Retinal pigment epithelial cell (primary cell): ENCODE measurements around the gene KIFC3.
"Not testable (repeated sequence)": the region's sequence is repeated elsewhere in the genome, so short reads cannot be mapped to it uniquely, and the experiment has no call there.

Experiments used
- DNase-seq: peaks from one replicate; pipeline ENCODE4 v3.0.0-alpha.2; 2010; ENCODE audit warnings: low read depth
- H3K4me3 ChIP-seq: 2 replicates; pipeline ENCODE4 v1.5.1; 2011; ENCODE audit warnings: mild to moderate bottlenecking, low read length, control low read depth, moderate library complexity
- TF ChIP-seq, protein P1 (sequence below): conservative IDR thresholded peaks from 2 replicates; pipeline ENCODE4 v1.5.1; 2011; ENCODE audit warnings: low read depth, low read length, control low read depth, inconsistent platforms

KIFC3 gene

DNA sequence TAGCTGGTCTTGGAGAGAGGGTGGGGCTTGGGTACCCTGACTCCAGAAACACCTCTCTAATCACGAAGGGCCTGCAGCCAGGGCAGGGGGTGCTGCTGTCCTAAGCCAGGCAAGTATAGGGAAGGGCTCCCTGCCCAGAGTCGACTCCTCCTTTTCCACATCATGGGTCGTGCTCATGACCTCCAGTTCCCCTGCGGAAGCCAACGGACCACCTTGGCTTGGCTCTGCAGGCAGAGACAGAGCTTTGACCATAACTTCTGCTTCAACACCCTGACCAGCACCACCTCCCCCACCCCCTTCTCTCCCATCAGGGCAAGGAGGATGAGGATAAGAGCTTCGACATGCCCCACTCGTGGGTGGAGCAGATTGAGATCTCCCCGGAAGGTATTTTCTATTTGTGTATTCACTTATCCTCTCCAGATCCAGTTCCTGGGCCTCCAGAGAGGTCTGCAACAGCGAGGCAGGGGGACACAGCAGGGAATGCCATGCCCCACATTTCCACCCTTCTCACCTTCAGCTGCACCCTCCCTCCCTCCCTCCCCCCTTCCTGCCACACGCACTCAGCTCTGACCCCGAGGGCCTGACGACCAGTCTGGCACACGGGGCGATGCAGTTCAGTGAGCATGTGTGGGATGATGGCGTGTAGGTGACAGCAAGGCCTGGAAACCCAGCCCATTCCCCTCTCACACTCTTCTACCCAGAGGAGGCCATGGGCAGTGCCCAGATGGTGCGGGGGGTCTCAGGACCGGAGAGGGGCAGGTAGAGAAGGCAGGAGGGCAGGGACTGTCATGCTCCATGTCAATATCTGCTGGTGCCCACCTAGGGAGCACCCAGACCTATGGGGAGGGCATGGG lies 80.7 kb downstream of the KIFC3 start:
- no peak overlapping the region for H3K4me3 ChIP-seq
- no peak for DNase-seq
- TF ChIP-seq, protein P1, sequence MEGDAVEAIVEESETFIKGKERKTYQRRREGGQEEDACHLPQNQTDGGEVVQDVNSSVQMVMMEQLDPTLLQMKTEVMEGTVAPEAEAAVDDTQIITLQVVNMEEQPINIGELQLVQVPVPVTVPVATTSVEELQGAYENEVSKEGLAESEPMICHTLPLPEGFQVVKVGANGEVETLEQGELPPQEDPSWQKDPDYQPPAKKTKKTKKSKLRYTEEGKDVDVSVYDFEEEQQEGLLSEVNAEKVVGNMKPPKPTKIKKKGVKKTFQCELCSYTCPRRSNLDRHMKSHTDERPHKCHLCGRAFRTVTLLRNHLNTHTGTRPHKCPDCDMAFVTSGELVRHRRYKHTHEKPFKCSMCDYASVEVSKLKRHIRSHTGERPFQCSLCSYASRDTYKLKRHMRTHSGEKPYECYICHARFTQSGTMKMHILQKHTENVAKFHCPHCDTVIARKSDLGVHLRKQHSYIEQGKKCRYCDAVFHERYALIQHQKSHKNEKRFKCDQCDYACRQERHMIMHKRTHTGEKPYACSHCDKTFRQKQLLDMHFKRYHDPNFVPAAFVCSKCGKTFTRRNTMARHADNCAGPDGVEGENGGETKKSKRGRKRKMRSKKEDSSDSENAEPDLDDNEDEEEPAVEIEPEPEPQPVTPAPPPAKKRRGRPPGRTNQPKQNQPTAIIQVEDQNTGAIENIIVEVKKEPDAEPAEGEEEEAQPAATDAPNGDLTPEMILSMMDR, result no peak

DNA sequence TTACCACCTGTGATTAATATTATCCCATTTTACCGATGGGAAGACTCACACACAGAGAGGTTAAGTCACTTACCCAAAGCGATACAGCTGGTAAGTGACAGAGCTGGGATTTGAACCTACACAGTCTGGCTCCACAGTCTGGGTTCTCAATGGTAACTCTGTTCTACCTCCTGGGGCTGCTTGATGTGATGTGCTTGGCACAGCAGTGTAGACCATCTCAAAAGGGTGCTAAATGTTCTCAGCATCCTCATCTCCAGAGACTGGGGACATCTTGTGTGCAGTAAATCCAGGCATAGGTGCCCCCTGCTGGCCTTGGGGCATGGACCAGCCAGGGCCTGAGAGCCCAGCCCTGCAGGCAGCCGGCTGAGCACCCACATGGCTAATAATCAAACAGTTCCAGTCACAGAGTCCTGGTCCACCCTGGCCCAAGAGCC lies 82.1 kb downstream of the KIFC3 start:
- H3K4me3 ChIP-seq, result no peak overlapping the region
- DNase-seq, result no peak
- TF ChIP-seq, protein P1, result peak; percentile 81

DNA sequence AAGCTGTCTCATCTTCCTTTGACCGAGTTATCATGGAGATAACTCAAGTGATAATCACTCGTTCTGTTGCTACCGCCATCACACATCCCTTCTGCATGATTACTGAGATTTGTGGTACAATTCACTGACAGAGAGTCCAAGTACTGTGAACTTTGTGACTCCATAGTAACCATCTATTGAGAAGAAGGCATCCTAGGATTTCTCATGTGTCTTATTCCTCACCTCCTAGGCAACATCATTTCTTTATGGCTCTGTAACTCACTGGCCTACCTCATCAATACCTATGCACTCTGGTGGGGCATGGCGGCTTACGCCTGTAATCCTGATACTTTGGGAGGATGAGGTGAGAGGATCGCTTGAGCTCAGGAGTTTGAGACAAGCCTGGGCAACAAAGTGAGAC lies 88.2 kb downstream of the KIFC3 start:
- no peak overlapping the region for H3K4me3 ChIP-seq
- no peak for DNase-seq
- TF ChIP-seq, protein P1, result no peak

DNA sequence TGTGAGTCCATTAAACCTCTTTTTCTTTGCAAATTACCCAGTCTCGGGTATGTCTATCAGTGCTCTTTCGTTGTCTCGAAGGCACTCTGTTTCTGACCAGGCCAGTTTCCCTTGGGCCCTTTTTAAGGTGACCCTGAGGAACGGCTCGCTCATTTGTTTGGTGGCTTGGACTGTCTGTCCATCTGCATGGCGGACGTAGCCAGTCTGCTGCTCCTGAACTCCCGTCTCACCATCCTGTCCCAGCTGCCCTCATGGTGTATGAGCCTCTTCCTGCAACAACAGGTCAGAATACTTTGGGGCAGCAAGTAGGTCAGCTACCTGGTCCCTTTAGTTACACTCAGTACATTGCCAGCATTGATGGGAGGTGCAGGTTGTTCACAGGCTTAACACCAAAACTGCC lies 88.7 kb downstream of the KIFC3 start:
- no peak overlapping the region for H3K4me3 ChIP-seq
- TF ChIP-seq, protein P1, result no peak
- DNase-seq, result no peak

DNA sequence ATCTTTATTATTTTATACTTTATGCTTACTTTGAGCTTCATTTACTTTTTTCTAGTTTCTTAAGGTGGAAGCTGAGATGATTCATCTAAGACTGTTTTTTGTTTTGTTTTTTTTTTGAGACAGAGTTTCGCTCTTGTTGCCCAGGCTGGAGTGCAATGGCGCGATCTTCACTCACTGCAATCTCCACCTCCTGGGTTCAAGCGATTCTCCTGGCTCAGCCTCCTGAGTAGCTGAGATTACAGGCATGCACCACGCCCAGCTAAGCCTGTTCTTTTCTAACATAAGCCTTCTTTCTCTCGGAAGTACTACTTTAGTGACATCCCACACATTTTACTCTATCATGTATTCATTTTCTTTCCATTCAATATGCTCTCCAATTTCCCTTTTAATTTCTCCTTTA lies 89.7 kb downstream of the KIFC3 start:
- not testable (repeated sequence) for H3K4me3 ChIP-seq, DNase-seq

DNA sequence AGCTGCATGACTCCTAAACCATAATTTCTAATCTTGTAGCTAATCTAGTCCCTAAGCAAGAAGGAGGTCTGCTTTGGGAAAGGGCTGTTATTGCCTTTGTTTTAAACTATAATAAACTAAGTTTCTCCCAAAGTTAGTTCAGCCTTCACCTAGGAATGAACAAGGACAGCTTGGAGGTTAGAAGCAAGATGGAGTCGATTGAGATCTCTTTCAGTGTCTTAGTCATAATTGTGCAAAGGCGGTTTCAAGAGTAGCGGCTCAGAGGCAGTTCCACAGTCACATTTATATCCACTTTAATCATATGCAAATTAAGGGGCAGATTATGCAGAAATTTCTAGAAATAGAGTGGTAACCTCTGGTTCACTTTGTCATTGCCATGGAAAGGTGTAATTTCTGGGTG lies 90.3 kb downstream of the KIFC3 start:
- DNase-seq, result no peak
- H3K4me3 ChIP-seq, result no peak overlapping the region
- TF ChIP-seq, protein P1, result no peak

DNA sequence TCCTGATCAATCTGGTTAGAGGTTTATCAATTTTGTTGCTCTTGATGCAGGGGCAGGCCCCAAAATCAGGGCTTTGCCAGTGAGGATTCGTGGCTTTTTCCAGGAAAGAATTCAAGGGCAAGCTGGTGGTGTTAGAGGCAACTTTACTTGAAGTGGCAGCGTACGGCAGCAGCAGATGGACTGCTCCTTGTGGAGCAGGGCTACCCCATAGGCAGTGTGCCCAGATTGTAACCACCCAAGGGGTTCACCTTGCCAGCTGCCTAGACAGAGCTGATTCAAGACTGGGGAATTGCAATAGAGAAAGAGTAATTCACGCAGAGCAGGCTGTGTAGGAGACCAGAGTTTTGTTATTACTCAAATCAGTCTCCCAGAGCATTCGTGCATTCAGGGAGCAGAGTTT lies 90.9 kb downstream of the KIFC3 start:
- no peak for DNase-seq
- TF ChIP-seq, protein P1, result no peak
- no peak overlapping the region for H3K4me3 ChIP-seq

DNA sequence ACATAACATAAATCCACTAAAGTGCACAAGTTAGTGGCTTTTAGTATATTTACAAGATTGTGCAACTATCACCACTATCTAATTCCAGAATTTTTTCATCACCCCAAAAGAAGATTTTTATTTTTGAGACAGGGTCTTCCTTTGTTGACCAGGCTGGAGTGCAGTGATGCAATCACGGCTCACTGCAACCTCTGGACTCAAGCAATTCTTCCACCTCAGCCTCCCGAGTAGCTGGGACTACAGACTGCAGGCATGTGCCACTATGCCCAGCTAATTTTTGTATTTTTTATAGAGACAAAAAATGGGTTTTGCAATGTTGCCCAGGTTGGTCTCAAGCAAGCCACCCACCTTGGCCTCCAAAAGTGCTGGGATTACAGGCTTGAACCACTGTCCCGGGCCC lies 92.6 kb downstream of the KIFC3 start:
- TF ChIP-seq, protein P1, result no peak
- H3K4me3 ChIP-seq, result no peak overlapping the region
- no peak for DNase-seq
